Measurements from ENCODE around the gene LASP1NB.

Gene LASP1NB

DNA sequence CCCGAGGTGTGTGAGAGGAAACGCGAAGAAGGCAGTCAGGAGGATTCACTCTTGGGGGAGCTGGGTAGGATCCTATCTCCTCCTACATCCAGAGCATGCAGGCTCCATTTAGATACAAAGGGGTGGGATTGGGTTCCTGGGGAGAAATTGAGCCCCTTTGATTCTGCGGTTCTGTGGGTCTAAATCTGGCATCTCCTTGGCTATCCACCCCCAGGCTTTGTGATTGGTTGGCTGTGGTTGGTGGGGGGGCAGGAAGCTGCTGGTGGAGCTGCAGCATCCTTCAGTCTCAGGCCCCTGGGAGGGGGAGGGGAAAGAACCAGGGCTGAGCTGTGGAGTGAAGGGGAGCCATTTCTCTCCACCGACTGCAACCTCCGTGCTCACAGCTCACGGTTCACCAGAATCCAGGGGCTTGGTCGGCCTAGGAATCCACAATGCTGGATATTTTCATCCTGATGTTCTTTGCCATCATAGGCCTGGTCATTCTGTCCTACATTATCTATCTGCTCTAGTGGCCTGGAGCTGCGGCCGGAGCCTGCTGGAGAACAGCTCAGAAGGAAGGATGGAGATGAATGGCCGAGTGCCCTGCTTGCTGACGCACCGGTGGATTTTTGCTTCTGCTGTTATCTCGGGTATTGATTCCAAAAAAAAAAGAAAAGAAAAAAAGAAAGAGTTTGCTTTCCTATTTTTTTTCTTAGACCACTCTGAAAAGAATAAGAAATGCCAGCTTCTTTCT lies at the start of gene LASP1NB:
Gene LASP1NB, plus strand, starts transcription at position 352 of the 733 bp plus-strand sequence.
- CTCF ChIA-PET = interaction anchor here (0.7 to 3.5 kb wide), 11 partner anchors 8 to 131 kb away, joined by 3 to 22 read pairs (median 5); partner anchors contain the start of gene RPL23
- Mint-ChIP-seq H3K4me1 (ENCODE audit: low read depth) (peaks cover 36% of the 10 kb centered on the region), H3K27me3 (ENCODE audit: low read depth) (no peaks in the 10 kb centered on the region), H3K4me3 (no peak within 1 kb of the TSS), H3K36me3 (ENCODE audit: low read depth) (no peaks in the 10 kb centered on the region), H3K9me3 (no peaks in the 10 kb centered on the region), H3K27ac (peak within 1 kb of the TSS; percentile 46)
- intact Hi-C loops (cut with micrococcal nuclease) = no loop called here
- peak; percentile 72 for DNase-seq

DNA sequence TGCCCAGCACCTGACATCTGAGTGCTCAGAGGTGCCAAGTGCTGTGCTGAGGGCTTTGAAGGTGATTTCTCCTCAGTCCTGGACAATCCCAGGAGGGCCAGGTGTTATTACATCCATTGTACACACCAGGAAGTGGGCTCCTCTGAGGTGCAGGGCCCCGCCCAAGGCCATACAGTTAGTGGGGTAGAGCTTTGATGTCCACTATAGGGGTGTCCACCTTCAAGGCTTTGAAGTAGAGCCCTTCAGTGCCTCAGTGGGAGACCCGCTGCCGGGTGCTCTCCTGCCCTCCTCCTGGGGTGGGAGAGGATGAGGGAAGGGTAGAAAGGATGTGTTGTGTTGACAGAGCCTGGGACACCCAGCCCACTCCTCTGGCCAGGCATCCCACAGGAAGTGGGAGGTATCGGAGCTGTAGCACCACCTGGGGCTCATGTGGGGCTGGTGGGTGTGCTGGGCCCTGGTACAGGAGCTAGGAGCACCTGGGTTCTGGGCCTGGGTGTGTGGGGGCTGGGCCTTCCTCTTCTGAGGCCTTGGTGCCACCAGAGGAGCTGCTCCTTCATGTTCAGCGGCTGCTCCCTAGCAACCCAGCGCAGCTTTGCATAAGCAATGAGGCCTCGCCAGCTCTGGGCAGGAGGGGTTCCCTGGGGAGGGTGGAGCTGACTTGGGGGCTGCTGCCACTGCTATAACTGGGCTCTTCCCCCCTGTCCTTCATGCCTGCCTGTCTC lies 48.1 kb upstream of the LASP1NB start:
- Mint-ChIP-seq H3K27ac (peak overlapping the region; percentile 85), H3K9me3 (no peaks in the 10 kb centered on the region), H3K36me3 (ENCODE audit: low read depth) (peaks cover 15% of the 10 kb centered on the region), H3K4me1 (ENCODE audit: low read depth) (peaks cover 93% of the 10 kb centered on the region), H3K27me3 (ENCODE audit: low read depth) (no peaks in the 10 kb centered on the region), H3K4me3 (no peak overlapping the region)
- intact Hi-C loops (cut with micrococcal nuclease) = loop anchor here (10.0 kb wide), 1 partner anchor 528 kb away; the partner anchor contains the start of gene FBXL20
- DNase-seq = peak; percentile 66
- CTCF ChIA-PET = interaction anchor here (1.0 to 1.3 kb wide), 2 partner anchors 17 to 46 kb away, joined by 3 read pairs; no protein-coding TSS in a partner anchor

DNA sequence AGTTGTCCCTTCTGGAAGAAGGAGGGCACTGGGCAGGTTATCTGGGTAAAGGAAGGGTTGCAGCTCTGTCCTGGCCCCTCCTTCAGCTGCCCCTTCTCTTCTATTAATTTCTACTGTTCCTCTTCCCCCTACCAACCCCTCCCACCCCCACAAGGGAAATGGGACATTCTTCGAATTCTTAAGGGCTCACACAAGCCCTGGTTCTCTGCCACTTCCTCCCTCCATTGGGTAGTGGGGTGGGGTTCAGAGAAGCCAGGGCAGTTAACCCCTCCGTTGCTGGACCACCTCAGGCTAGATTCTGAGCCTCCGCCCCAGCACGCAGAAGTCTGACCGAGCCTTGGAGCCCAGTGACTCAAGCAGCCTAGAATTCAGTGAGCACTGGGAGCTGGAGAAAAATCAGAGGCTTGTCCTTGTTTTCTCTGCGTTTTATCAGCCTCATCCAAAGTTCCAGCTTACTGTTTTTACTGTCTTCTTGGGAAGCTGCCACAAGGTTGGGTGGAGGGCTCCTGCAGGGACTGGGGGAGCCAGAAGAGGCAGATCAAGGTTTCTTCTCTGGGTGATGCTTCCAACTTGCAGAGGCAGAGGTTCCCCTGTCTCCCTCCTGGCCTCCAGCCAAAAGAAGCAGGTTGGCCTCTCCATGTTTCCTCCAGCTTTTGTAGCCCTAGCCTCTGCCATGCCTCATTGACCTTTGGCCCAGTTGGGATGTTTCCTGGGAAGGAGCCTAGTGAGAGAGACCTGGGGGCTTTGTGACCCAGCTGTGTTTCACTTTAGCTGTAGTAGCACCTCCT lies 45.3 kb upstream of the LASP1NB start:
- peak overlapping the region; percentile 93 for H3K27ac Mint-ChIP-seq
- H3K36me3 Mint-ChIP-seq (ENCODE audit: low read depth) = peaks cover 26% of the 10 kb centered on the region
- DNase-seq = peak; percentile 17
- intact Hi-C loops (cut with micrococcal nuclease) = loop anchor here (10.0 kb wide), 1 partner anchor 525 kb away; the partner anchor contains the start of gene FBXL20
- no peaks in the 10 kb centered on the region for H3K9me3 Mint-ChIP-seq
- CTCF ChIA-PET = interaction anchor here (3.7 kb wide), 1 partner anchor 8 kb away, joined by 24 read pairs; no protein-coding TSS in a partner anchor
- peaks cover 88% of the 10 kb centered on the region for H3K4me1 Mint-ChIP-seq (ENCODE audit: low read depth)
- H3K4me3 Mint-ChIP-seq = no peak overlapping the region
- no peaks in the 10 kb centered on the region for H3K27me3 Mint-ChIP-seq (ENCODE audit: low read depth)

DNA sequence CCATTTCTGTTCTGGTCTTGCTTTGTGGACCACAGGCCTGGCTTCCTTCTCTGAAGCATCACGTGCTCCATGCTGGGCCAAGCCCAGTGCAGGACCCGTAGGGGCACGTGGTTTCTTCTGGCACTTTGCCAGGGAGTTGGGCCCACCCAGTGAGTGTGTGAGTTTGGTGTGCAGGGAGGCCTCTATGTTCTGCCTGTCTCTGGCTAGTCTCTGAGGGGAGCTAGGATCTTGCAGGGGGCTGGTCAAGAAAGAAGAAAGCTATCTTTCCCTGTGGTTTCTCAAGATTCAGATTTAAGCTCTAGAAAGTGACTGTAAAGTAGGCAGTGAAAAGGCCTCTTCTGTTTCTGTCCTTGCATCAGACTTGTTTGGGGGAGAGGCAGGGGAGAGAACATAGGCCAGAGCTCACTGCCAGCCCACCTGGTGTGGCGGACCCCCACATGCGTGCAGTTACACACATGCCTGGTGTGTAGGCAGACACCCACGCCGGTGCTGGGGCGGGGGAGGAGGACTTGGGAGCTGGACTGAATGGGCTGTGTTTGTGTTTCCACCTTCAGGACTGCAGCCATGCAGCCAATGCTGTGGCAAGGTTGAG lies 43.7 kb upstream of the LASP1NB start:
- peak overlapping the region; percentile 26 for H3K4me3 Mint-ChIP-seq
- H3K9me3 Mint-ChIP-seq = no peaks in the 10 kb centered on the region
- H3K36me3 Mint-ChIP-seq (ENCODE audit: low read depth) = peaks cover 26% of the 10 kb centered on the region
- H3K27me3 Mint-ChIP-seq (ENCODE audit: low read depth) = no peaks in the 10 kb centered on the region
- intact Hi-C loops (cut with micrococcal nuclease) = loop anchor here (1.0 kb wide), 1 partner anchor 10 kb away; no protein-coding TSS in a partner anchor
- CTCF ChIA-PET = interaction anchor here (0.6 to 3.7 kb wide), 5 partner anchors 10 to 100 kb away, joined by 3 to 24 read pairs (median 4); partner anchors contain the start of gene LASP1
- peaks cover 90% of the 10 kb centered on the region for H3K4me1 Mint-ChIP-seq (ENCODE audit: low read depth)
- peak; percentile 74 for DNase-seq
- peak overlapping the region; percentile 93 for H3K27ac Mint-ChIP-seq

DNA sequence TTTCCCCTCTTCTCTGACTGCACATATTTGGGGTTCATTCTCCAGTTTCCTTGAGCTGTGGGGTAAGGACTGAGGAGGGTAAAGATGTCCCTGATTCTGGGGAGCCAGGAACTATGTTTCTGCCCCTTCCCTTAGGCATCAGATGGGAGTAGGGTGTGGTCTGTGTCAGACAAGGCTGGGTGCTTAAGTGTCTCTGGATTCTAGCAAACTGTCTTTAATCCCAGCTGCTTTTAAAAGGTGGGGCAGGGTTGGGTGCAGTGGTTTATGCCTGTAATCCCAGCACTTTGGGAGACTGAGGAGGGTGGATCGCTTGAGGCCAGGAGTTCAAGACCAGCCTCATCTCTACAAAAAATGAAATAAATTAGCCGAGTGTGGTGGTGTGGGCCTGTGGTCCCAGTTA lies 42.5 kb upstream of the LASP1NB start:
- CTCF ChIA-PET = interaction anchor here (0.8 to 3.7 kb wide), 5 partner anchors 11 to 49 kb away, joined by 3 to 24 read pairs (median 5); partner anchors contain the start of gene LASP1
- peaks cover 88% of the 10 kb centered on the region for H3K4me1 Mint-ChIP-seq (ENCODE audit: low read depth)
- H3K4me3 Mint-ChIP-seq = peak overlapping the region; percentile 29
- no peaks in the 10 kb centered on the region for H3K27me3 Mint-ChIP-seq (ENCODE audit: low read depth)
- intact Hi-C loops (cut with micrococcal nuclease) = no loop called here
- H3K36me3 Mint-ChIP-seq (ENCODE audit: low read depth) = peaks cover 26% of the 10 kb centered on the region
- H3K9me3 Mint-ChIP-seq = no peaks in the 10 kb centered on the region
- no peak for DNase-seq
- peak overlapping the region; percentile 93 for H3K27ac Mint-ChIP-seq

DNA sequence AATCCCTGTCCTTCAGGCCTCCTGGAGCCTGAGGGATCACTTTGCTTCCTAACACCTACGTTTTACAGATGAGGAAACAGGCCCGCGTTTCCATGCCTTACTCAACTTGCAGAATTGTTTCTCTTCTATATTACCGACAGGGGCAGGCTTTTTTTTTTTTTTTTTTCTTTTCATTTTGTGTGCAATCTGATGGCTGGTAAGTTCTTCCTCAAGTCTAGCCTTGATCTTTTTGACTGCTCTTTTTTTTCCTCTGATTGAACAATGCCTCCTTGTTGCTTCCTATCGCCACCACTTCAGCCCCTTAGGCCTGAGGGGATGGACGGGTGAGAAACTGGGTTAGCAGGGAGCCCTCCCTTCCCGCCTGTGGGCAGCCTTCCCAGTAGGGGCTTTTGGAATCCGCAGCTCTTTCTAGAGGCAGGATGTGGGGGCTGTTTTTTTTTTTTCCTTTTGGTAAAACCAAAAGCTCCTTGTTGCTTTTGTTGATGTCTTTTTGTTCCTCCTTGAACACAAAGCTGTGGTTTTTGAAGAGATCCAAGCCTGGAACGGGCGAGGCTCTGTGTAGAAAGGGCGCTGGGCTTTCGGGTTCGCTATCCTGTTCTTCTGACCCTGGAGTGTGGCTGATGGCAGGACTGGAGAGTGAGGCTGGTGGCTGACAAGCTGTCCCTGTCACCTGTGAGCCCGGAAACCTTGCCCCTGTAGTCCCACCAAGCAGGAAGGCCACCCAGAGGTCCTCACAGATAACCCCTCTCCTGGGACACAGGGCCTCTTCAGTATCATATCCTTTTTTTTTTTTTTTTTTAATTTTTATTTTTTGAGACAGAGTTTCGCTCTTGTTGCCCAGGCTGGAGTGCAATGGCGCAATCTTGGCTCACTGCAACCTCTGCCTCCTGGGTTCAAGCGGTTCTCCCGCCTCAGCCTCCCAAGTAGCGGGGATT lies 41.6 kb upstream of the LASP1NB start:
- H3K36me3 Mint-ChIP-seq (ENCODE audit: low read depth) = peaks cover 27% of the 10 kb centered on the region
- intact Hi-C loops (cut with micrococcal nuclease) = loop anchor here (1.0 kb wide), 1 partner anchor 14 kb away; no protein-coding TSS in a partner anchor
- CTCF ChIA-PET = interaction anchor here (0.7 to 1.9 kb wide), 6 partner anchors 10 to 281 kb away, joined by 3 to 5 read pairs (median 4); no protein-coding TSS in a partner anchor
- no peaks in the 10 kb centered on the region for H3K27me3 Mint-ChIP-seq (ENCODE audit: low read depth)
- DNase-seq = peak; percentile 50
- peak overlapping the region; percentile 63 for H3K4me3 Mint-ChIP-seq
- peaks cover 84% of the 10 kb centered on the region for H3K4me1 Mint-ChIP-seq (ENCODE audit: low read depth)
- no peaks in the 10 kb centered on the region for H3K9me3 Mint-ChIP-seq
- peak overlapping the region; percentile 93 for H3K27ac Mint-ChIP-seq

DNA sequence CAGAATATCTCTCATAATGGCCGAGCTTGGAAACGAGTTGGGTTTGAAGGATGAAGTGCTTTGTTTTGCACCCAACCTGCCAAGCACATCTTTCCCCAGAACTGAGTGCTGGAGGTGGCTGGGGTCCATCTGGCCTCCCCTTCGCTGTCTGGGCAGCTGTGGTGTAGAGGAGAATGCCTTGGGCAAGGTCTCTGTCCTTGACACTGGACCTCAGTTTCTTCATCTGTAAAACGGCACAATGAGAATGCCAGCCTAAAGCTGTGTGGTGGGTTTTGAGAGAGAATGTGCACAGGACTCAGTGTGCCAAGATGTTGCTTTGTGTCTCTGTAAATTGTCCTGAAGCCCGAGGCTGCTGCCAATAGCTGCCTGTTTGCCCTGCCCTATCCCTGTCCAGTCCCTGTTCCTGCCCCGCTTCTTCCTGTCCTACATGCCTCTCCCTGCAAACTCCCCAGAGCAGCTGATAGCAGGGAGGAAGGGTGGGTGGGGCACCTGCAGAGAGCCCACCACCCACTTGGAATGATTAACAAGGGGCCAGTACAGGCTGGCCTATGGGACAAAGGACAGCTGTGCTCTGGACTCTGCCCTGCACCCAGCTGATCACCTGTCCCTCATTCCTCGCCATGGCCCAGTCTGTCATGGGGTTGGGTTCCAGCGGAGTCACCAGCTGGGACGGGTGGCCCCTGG lies 40.2 kb upstream of the LASP1NB start:
- peak overlapping the region; percentile 33 for H3K4me3 Mint-ChIP-seq
- intact Hi-C loops (cut with micrococcal nuclease) = no loop called here
- peak; percentile 3 for DNase-seq
- peaks cover 27% of the 10 kb centered on the region for H3K36me3 Mint-ChIP-seq (ENCODE audit: low read depth)
- peak overlapping the region; percentile 66 for H3K27ac Mint-ChIP-seq
- CTCF ChIA-PET = interaction anchor here (0.8 to 1.9 kb wide), 4 partner anchors 9 to 68 kb away, joined by 3 to 5 read pairs (median 4); no protein-coding TSS in a partner anchor
- no peaks in the 10 kb centered on the region for H3K27me3 Mint-ChIP-seq (ENCODE audit: low read depth)
- no peaks in the 10 kb centered on the region for H3K9me3 Mint-ChIP-seq
- peaks cover 85% of the 10 kb centered on the region for H3K4me1 Mint-ChIP-seq (ENCODE audit: low read depth)

DNA sequence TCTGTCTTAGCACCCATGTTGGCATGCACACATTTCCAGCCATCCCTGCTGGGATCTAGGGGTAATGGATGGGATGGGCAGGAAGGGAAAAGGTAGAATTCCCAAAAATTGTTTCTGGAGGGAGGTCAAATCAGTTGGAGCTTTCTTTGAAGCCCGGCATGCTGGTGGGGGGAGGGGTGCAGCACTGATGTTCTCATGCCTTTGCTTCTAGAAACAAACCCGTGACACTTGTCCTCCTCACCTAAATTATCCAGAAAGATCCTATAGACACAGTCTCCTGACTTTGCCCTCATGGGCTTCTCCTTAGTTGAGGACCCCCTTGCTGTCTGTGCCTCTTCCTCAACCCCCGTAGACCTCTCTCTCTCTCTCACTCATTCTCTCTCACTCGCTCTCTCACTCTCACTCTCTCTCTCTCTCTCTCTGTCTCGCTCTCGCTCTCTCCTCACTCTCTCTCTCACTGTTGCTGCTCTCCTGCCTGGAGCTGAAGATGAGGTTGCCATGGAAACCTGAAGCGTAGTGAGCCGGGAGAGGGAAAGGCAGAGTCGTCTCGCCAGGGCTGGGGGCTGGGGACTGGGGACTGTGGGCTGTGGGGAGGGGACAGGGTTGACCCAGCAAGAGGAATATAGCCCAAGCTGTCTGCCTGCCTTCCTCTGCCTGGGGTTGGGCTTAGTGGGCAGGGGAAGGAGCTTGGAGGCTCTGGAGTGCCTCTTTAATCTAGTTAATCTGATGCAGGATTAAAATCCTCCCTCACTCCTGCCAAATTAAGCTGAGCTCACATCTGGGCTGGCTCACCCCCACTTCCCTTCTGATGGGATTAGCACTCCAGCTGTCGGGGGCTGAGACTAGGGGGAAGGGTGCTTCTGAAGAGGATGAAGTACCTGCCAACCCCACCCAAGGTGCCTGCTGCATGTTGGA lies 39.4 kb upstream of the LASP1NB start:
- Mint-ChIP-seq H3K4me3 (peak overlapping the region; percentile 33), H3K27ac (peak overlapping the region; percentile 63), H3K27me3 (ENCODE audit: low read depth) (no peaks in the 10 kb centered on the region), H3K36me3 (ENCODE audit: low read depth) (peaks cover 24% of the 10 kb centered on the region), H3K4me1 (ENCODE audit: low read depth) (peaks cover 85% of the 10 kb centered on the region), H3K9me3 (no peaks in the 10 kb centered on the region)
- CTCF ChIA-PET = interaction anchor here (0.7 to 0.8 kb wide), 3 partner anchors 17 to 67 kb away, joined by 3 read pairs; partner anchors contain the start of gene LASP1NB
- DNase-seq = no peak
- intact Hi-C loops (cut with micrococcal nuclease) = no loop called here

DNA sequence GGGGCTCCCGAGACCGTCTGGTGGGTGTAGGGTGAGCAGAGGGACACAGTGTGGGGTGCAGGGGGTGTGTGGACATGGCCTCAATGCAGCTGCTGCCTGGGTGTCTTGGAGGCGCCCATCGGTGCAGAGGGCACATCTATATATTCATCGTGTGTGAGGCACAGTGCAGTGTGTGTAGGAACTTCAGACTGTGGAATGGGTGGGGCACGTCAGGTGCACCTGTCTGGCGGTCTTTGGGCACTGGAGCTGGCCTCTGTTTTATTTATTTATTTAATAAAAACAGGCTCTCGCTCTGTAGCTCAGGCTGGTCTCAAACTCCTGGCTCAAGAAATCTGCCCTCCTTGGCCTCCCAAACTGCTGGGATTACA lies 38.8 kb upstream of the LASP1NB start:
- Mint-ChIP-seq H3K9me3 (no peaks in the 10 kb centered on the region), H3K36me3 (ENCODE audit: low read depth) (peaks cover 20% of the 10 kb centered on the region), H3K27ac (no peak overlapping the region), H3K4me3 (no peak overlapping the region), H3K27me3 (ENCODE audit: low read depth) (no peaks in the 10 kb centered on the region), H3K4me1 (ENCODE audit: low read depth) (peaks cover 85% of the 10 kb centered on the region)
- intact Hi-C loops (cut with micrococcal nuclease) = no loop called here
- CTCF ChIA-PET = interaction anchor here (0.7 to 0.8 kb wide), 2 partner anchors 18 to 39 kb away, joined by 3 read pairs; partner anchors contain the start of gene LASP1NB
- no peak for DNase-seq
